NOMO-1 treated with dmso at 0.1 percent for 144 hours (cell line): ENCODE measurements around the gene ZBTB8A.

Source experiments
- DNase-seq: peaks from one replicate; lab custom pipeline; 2025; ENCODE audit not compliant: unreplicated experiment; lab: John Stamatoyannopoulos, UW

The ZBTB8A gene

GRCh38 chr1:32651461-32652073 lies 112.3 kb downstream of the ZBTB8A start:
- no peak for DNase-seq

DNA sequence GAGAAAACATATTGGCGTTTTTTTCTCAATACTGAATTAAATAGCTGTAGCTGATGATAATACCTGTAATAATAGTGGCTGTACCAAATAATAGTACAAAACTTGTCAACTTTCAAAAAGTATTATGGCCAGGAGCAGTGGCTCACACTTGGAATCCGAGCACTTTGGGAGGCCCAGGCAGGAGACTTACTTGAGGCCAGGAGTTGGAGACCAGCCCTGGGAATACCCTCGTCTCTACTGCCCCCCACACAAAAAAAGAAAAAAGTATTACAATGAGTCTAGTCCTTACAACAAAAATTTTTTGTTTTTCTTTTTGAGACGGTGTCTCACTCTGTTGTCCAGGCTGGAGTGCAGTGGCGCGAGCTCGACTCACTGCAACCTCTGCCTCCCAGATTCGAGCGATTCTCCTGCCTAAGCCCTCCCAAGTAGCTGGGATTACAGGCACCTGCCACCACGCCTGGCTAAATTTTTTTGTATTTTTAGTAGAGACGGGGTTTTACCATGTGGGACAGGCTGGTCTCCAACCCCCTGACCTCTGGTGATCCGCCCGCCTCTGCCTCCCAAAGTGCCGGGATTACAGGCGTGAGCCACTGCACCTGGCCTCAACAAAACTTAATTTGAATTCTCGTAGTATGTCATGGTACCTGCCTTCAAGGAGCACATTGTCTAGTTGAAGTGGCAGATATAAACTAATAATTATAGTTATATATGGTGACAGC lies 113.2 kb downstream of the ZBTB8A start:
- DNase-seq = no peak
